NCI-H526 treated with DMSO at 0.1 percent for 48 hours (cell line): ENCODE results near the gene MORC2.

Experiments
- DNase-seq: peaks from one replicate; lab custom pipeline; 2025; lab: John Stamatoyannopoulos, UW

The MORC2 gene

GRCh38 chr22:30921108-30921507, 47.5 kb downstream of the MORC2 start:
- DNase-seq: no peak

- DNase-seq: peak; percentile 3
Measured at GRCh38 chr22:30920407-30920806, 48.2 kb downstream of the MORC2 start.

GRCh38 chr22:30919973-30920372, 48.6 kb downstream of the MORC2 start:
- DNase-seq: no peak

- no peak for DNase-seq
Measured at GRCh38 chr22:30918761-30919160, 49.8 kb downstream of the MORC2 start.

- DNase-seq: no peak
Measured at GRCh38 chr22:30910358-30910757, 58.2 kb downstream of the MORC2 start.

GRCh38 chr22:30909306-30909705, 59.3 kb downstream of the MORC2 start:
- DNase-seq: no peak

GRCh38 chr22:30908051-30908461, 60.5 kb downstream of the MORC2 start:
- no peak for DNase-seq

- DNase-seq: no peak
Measured at GRCh38 chr22:30906946-30907345, 61.6 kb downstream of the MORC2 start.

- DNase-seq: no peak
Measured at GRCh38 chr22:30906411-30906810, 62.2 kb downstream of the MORC2 start.

GRCh38 chr22:30905696-30906341, 62.8 kb downstream of the MORC2 start:
- no peak for DNase-seq

- no peak for DNase-seq
Measured at GRCh38 chr22:30903876-30904460, 64.6 kb downstream of the MORC2 start.

GRCh38 chr22:30902496-30903357, 65.8 kb downstream of the MORC2 start:
- no peak for DNase-seq

- DNase-seq: no peak
Measured at GRCh38 chr22:30894371-30894740, 74.2 kb downstream of the MORC2 start.

- DNase-seq: no peak
Measured at GRCh38 chr22:30893434-30894370, 74.9 kb downstream of the MORC2 start.

GRCh38 chr22:30892731-30893221, 75.8 kb downstream of the MORC2 start:
- DNase-seq: no peak

- no peak for DNase-seq
Measured at GRCh38 chr22:30892286-30892685, 76.3 kb downstream of the MORC2 start.

- no peak for DNase-seq
Measured at GRCh38 chr22:30891781-30892180, 76.8 kb downstream of the MORC2 start.

GRCh38 chr22:30891443-30891755, 77.2 kb downstream of the MORC2 start:
- no peak for DNase-seq

- peak; percentile 6 for DNase-seq
Measured at GRCh38 chr22:30890686-30891442, 77.7 kb downstream of the MORC2 start.

- no peak for DNase-seq
Measured at GRCh38 chr22:30889996-30890480, 78.5 kb downstream of the MORC2 start.
